H1 (cell line): Measurements from ENCODE around the gene TCF4. TPM values are rescaled to one million over a fixed set of nuclear protein-coding genes. Genes with fewer than 3 reads are reported as not detected.

Experiments used
- CHD7 ChIP-seq: fragments of 300-600 bp; sonication (generic); IDR thresholded peaks from 2 replicates; pipeline ENCODE4 v1.7.1; 2012; ENCODE audit warnings: low read length, moderate library complexity, mild to moderate bottlenecking, inconsistent platforms; ENCODE audit not compliant: insufficient replicate concordance
- CTBP2 ChIP-seq: IDR thresholded peaks from 2 replicates; pipeline ENCODE4 v1.7.0; 2011; ENCODE audit warnings: borderline replicate concordance, mild to moderate bottlenecking, moderate library complexity, mixed read lengths, low read length; ENCODE audit not compliant: insufficient read depth, insufficient read length
- GTF2F1 ChIP-seq: IDR thresholded peaks from 2 replicates; pipeline ENCODE4 v1.6.1; 2012; ENCODE audit warnings: low read depth, low read length, improper control_type of control experiment, borderline replicate concordance
- JUN ChIP-seq: IDR thresholded peaks from 2 replicates; pipeline ENCODE4 v1.6.1; 2011; ENCODE audit warnings: low read depth, mild to moderate bottlenecking, improper control_type of control experiment, low read length
- MAX ChIP-seq: IDR thresholded peaks from 2 replicates; pipeline ENCODE4 v1.6.1; 2012; ENCODE audit warnings: inconsistent platforms
- TAF7 ChIP-seq: optimal IDR thresholded peaks from 2 replicates; pipeline ENCODE3; 2011; ENCODE audit warnings: low read depth, mild to moderate bottlenecking, inconsistent platforms, low read length, moderate library complexity, borderline replicate concordance
- TCF12 ChIP-seq: IDR thresholded peaks from 2 replicates; pipeline ENCODE4 v1.6.1; 2011; ENCODE audit warnings: low read depth, mild to moderate bottlenecking, low read length
- polyA plus RNA-seq, 7 experiments: library from polyadenylated mRNA; depleted of rRNA in 3 of 7; stranded (reverse) in 5 of 7; unstranded in 2 of 7; fragments of >200 nt in 5 of 7; fragments of 200-250 nt in 2 of 7; gene quantifications; 1 replicate in 5 of 7; 2 replicates in 1 of 7; 4 replicates in 1 of 7; pipeline versions ENCODE4 v1.2.1 to v1.2.3, GENCODE V29; 2011 to 2013; ENCODE audit warnings: missing spikeins in 2 of 7, mixed read lengths in 2 of 7
- total RNA-seq: library from RNA; stranded (reverse); fragmentation: NEBNext Ultra II Directional; extraction: Animal tissue kit (Norgen Biotek cat#: 25700); gene quantifications from 2 replicates; pipeline ENCODE4 v1.2.1, GENCODE V29; 2021
- TF ChIP-seq, protein P1 (sequence below), 3 experiments: IDR thresholded peaks; 1 replicate in 2 of 3; 2 replicates in 1 of 3; pipeline versions ENCODE4 v1.5.1 to v1.6.1; 2011; ENCODE audit warnings: low read length in 3 of 3, mild to moderate bottlenecking in 3 of 3, inconsistent platforms in 2 of 3, low read depth in 1 of 3, moderate library complexity in 1 of 3; ENCODE audit not compliant: insufficient read depth in 1 of 3; ENCODE audit errors: control extremely low read depth in 1 of 3

The TCF4 gene
- total and polyA plus RNA-seq, 2 of the 8 experiments (the other 6 are each of a cell fraction or from before 2014, with no cell fraction given) = 59.3 to 118 TPM

GRCh38 chr18:55623626-55624025 is 35.6 kb upstream of the TCF4 start (continued):
- TF ChIP-seq CHD7 = no peak
- no peak for TF ChIP-seq MAX
- TF ChIP-seq, protein P1, sequence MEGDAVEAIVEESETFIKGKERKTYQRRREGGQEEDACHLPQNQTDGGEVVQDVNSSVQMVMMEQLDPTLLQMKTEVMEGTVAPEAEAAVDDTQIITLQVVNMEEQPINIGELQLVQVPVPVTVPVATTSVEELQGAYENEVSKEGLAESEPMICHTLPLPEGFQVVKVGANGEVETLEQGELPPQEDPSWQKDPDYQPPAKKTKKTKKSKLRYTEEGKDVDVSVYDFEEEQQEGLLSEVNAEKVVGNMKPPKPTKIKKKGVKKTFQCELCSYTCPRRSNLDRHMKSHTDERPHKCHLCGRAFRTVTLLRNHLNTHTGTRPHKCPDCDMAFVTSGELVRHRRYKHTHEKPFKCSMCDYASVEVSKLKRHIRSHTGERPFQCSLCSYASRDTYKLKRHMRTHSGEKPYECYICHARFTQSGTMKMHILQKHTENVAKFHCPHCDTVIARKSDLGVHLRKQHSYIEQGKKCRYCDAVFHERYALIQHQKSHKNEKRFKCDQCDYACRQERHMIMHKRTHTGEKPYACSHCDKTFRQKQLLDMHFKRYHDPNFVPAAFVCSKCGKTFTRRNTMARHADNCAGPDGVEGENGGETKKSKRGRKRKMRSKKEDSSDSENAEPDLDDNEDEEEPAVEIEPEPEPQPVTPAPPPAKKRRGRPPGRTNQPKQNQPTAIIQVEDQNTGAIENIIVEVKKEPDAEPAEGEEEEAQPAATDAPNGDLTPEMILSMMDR (IDR thresholded peaks at IDR 0.05; ENCODE audit: control extremely low read depth in 1 of 3, insufficient read depth in 1 of 3, low read depth in 1 of 3, low read length in 3 of 3) = no peak
- no peak for TF ChIP-seq JUN
- TF ChIP-seq GTF2F1 = no peak
- TF ChIP-seq TAF7 = no peak
- TF ChIP-seq TCF12 = no peak
- TF ChIP-seq CTBP2 = no peak
